Suprapubic skin (tissue), 4 donors: ENCODE results near the gene PVALB. TPM values are rescaled to one million over a fixed set of nuclear protein-coding genes. Genes with fewer than 3 reads are reported as not detected.
A peak's percentile ranks its signal among the peaks of the same experiment; 100 is the strongest.

ENCODE experiments used
- DNase-seq, 2 donors: peaks; one replicate each; pipeline ENCODE4 v3.0.0-alpha.2; 2019; ENCODE audit warnings: low spot score in 2 of 2
- H3K27ac ChIP-seq: fragments of 200-600 bp; sonication (generic); one replicate; pipeline ENCODE4 v1.5.1; 2019
- H3K27me3 ChIP-seq: fragments of 200-600 bp; sonication (generic); one replicate; pipeline ENCODE4 v1.5.1; 2019
- H3K36me3 ChIP-seq: fragments of 200-600 bp; sonication (generic); one replicate; pipeline ENCODE4 v1.5.1; 2019
- H3K4me1 ChIP-seq: fragments of 200-600 bp; sonication (generic); one replicate; pipeline ENCODE4 v1.5.1; 2019
- H3K4me3 ChIP-seq: fragments of 200-600 bp; sonication (generic); one replicate; pipeline ENCODE4 v1.5.1; 2019; ENCODE audit warnings: mild to moderate bottlenecking
- H3K9me3 ChIP-seq: fragments of 200-600 bp; sonication (generic); one replicate; pipeline ENCODE4 v1.5.1; 2019
- CTCF ChIP-seq, 2 donors: fragments of 200-600 bp in 1 of 2; fragments of 450-650 bp in 1 of 2; sonication (generic) in 1 of 2; IDR thresholded peaks; one replicate each; pipeline ENCODE4 v1.5.1; 2016 to 2019; ENCODE audit warnings: antibody characterized with exemption in 2 of 2, mild to moderate bottlenecking in 1 of 2, moderate library complexity in 1 of 2
- EP300 ChIP-seq: sonication (generic); formaldehyde crosslinking; IDR thresholded peaks from one replicate; pipeline ENCODE4 v1.6.1; 2017; ENCODE audit warnings: antibody characterized with exemption
- POLR2A ChIP-seq, 2 donors: fragments of 450-650 bp; IDR thresholded peaks; one replicate each; pipeline ENCODE4 v1.6.1; 2017; ENCODE audit warnings: antibody characterized with exemption in 2 of 2, mild to moderate bottlenecking in 2 of 2, moderate library complexity in 2 of 2
- POLR2AphosphoS5 ChIP-seq, 3 donors: sonication (generic); formaldehyde crosslinking; IDR thresholded peaks; one replicate each; pipeline ENCODE4 v1.6.1; 2017; ENCODE audit warnings: antibody characterized with exemption in 3 of 3
- WGBS: methylation state at CpG from one replicate; pipeline ENCODE4 v1.1.5; 2018; 5-methylcytosine and 5-hydroxymethylcytosine counted together
- total RNA-seq, 4 donors: library from RNA; depleted of rRNA; stranded (reverse); fragments of >200 nt; gene quantifications; one replicate each; pipeline ENCODE4 v1.1.0, GENCODE V29; 2016

The PVALB gene
- total RNA-seq: not detected

GRCh38 chr22:36816636-36817524, at the start of gene PVALB:
Gene PVALB (minus strand): TSS chr22:36817035. CDS start chr22:36817005, 30 bp downstream.
- WGBS: 5% methylated on average over 24 of the region's 75 CpGs
- Histone ChIP-seq H3K27ac (no peak within 1 kb of the TSS), H3K4me1 (peaks cover 15% of the 10 kb centered on the region), H3K36me3 (no peaks in the 10 kb centered on the region), H3K9me3 (no peaks in the 10 kb centered on the region), H3K27me3 (peaks cover 79% of the 10 kb centered on the region), H3K4me3 (peak within 1 kb of the TSS; percentile 40)
- no peak for TF ChIP-seq EP300
- TF ChIP-seq CTCF (IDR thresholded peaks at IDR 0.05): no peak
- TF ChIP-seq POLR2AphosphoS5 (IDR thresholded peaks at IDR 0.05): no peak
- TF ChIP-seq POLR2A (IDR thresholded peaks at IDR 0.05): no peak
- no peak for DNase-seq

GRCh38 chr22:36865346-36865745, 48.5 kb upstream of the PVALB start:
- 30% methylated on average over 13 of the region's 13 CpGs for WGBS
- peaks cover 14% of the 10 kb centered on the region for H3K27me3 ChIP-seq
- DNase-seq: no peak
- no peak for TF ChIP-seq POLR2A (IDR thresholded peaks at IDR 0.05)
- no peak for TF ChIP-seq CTCF (IDR thresholded peaks at IDR 0.05)
- no peak for TF ChIP-seq POLR2AphosphoS5 (IDR thresholded peaks at IDR 0.05)
- TF ChIP-seq EP300: no peak
- H3K9me3 ChIP-seq: no peaks in the 10 kb centered on the region
- H3K4me1 ChIP-seq: peaks cover 13% of the 10 kb centered on the region
- H3K4me3 ChIP-seq: no peak overlapping the region
- no peak overlapping the region for H3K27ac ChIP-seq
- no peaks in the 10 kb centered on the region for H3K36me3 ChIP-seq

- TF ChIP-seq POLR2AphosphoS5 (IDR thresholded peaks at IDR 0.05) (no peak), CTCF (IDR thresholded peaks at IDR 0.05) (no peak), EP300 (no peak), POLR2A (IDR thresholded peaks at IDR 0.05) (no peak)
- Histone ChIP-seq H3K4me3 (no peak overlapping the region), H3K9me3 (no peaks in the 10 kb centered on the region), H3K4me1 (peaks cover 12% of the 10 kb centered on the region), H3K36me3 (no peaks in the 10 kb centered on the region), H3K27ac (no peak overlapping the region), H3K27me3 (peaks cover 6% of the 10 kb centered on the region)
- WGBS: 74% methylated on average over 14 of the region's 14 CpGs
- DNase-seq: no peak
These were observed 47.8 kb upstream of the PVALB start for GRCh38 chr22:36864454-36865215.

GRCh38 chr22:36863979-36864378, 47.1 kb upstream of the PVALB start:
- Histone ChIP-seq H3K36me3 (no peaks in the 10 kb centered on the region), H3K27ac (no peak overlapping the region), H3K4me3 (no peak overlapping the region), H3K27me3 (peaks cover 6% of the 10 kb centered on the region), H3K9me3 (no peaks in the 10 kb centered on the region), H3K4me1 (peaks cover 19% of the 10 kb centered on the region)
- TF ChIP-seq EP300: no peak
- no peak for TF ChIP-seq CTCF (IDR thresholded peaks at IDR 0.05)
- no peak for TF ChIP-seq POLR2A (IDR thresholded peaks at IDR 0.05)
- no peak for TF ChIP-seq POLR2AphosphoS5 (IDR thresholded peaks at IDR 0.05)
- WGBS: 90% methylated on average over 6 of the region's 6 CpGs
- DNase-seq: no peak

- Histone ChIP-seq H3K4me1 (peaks cover 19% of the 10 kb centered on the region), H3K9me3 (no peaks in the 10 kb centered on the region), H3K4me3 (no peak overlapping the region), H3K27ac (no peak overlapping the region), H3K36me3 (no peaks in the 10 kb centered on the region), H3K27me3 (peaks cover 6% of the 10 kb centered on the region)
- DNase-seq: no peak
- no peak for TF ChIP-seq EP300
- no peak for TF ChIP-seq POLR2AphosphoS5 (IDR thresholded peaks at IDR 0.05)
- no peak for TF ChIP-seq POLR2A (IDR thresholded peaks at IDR 0.05)
- TF ChIP-seq CTCF (IDR thresholded peaks at IDR 0.05): no peak
- WGBS: 73% methylated on average over 9 of the region's 11 CpGs
These were observed 46.4 kb upstream of the PVALB start for GRCh38 chr22:36863281-36863680.
